ENCODE results near the gene TTLL8. TPM values are rescaled to one million over a fixed set of nuclear protein-coding genes. Genes with fewer than 3 reads are reported as not detected.

TTLL8 gene
- total RNA-seq, 1 experiment from 2014 or later, result not detected

- CTCF ChIA-PET, result no interaction called here
- Histone ChIP-seq H3K9me2 (ENCODE audit: insufficient read depth) (no peaks in the 10 kb centered on the region), H3K4me1 (ENCODE audit: control insufficient read depth in 1 of 2, insufficient read depth in 2 of 2, low read length in 2 of 2) (no peaks in the 10 kb centered on the region), H3K36me3 (ENCODE audit: control insufficient read depth in 1 of 2, insufficient read depth in 2 of 2, low read length in 2 of 2) (no peaks in the 10 kb centered on the region), H3K27me3 (ENCODE audit: insufficient read depth, low read length) (no peaks in the 10 kb centered on the region), H3K4me2 (ENCODE audit: low read length) (no peak overlapping the region), H3K9ac (ENCODE audit: low read length) (no peak overlapping the region), H3K27ac (ENCODE audit: low read depth, low read length) (no peak overlapping the region), H2AFZ (ENCODE audit: low read depth, low read length, poor library complexity, severe bottlenecking) (no peak overlapping the region), H4K20me1 (ENCODE audit: insufficient read depth) (no peaks in the 10 kb centered on the region), H3K9me3 (ENCODE audit: control insufficient read depth in 1 of 2, insufficient read depth in 1 of 2, low read depth in 1 of 2, low read length in 2 of 2) (no peaks in the 10 kb centered on the region), H3K4me3 (replicated peaks in 1 of 2; ENCODE audit: low read depth in 1 of 2, low read length in 2 of 2) (no peak overlapping the region), H3K79me2 (ENCODE audit: insufficient read depth, low read length) (no peaks in the 10 kb centered on the region)
- RAD21 ChIA-PET (ENCODE audit: low non-redundant PET in 1 of 2, low total read pairs in 2 of 2, uncharacterized antibody in 2 of 2, unreplicated experiment in 2 of 2), result no interaction called here
- DNase-seq (ENCODE audit: low read depth, low spot score), result no peak
- TF ChIP-seq RAD21 (IDR thresholded peaks at IDR 0.05; ENCODE audit: low read depth) (no peak), EGR1 (IDR thresholded peaks at IDR 0.05; ENCODE audit: low read depth) (no peak), ZFX (IDR thresholded peaks at IDR 0.05) (no peak), CBX3 (IDR thresholded peaks at IDR 0.05; ENCODE audit: low read depth) (no peak), ZNF274 (IDR thresholded peaks at IDR 0.05; ENCODE audit: low read depth, low read length) (no peak), SP1 (IDR thresholded peaks at IDR 0.05; ENCODE audit: low read depth) (no peak), MAX (IDR thresholded peaks at IDR 0.05) (no peak), ELF1 (IDR thresholded peaks at IDR 0.05; ENCODE audit: borderline replicate concordance, low read depth) (no peak), CEBPB (IDR thresholded peaks at IDR 0.05; ENCODE audit: low read depth) (no peak), POLR2AphosphoS5 (IDR thresholded peaks at IDR 0.05; ENCODE audit: low read depth, low read length) (no peak), EZH2 (IDR thresholded peaks at IDR 0.05) (no peak), JUND (IDR thresholded peaks at IDR 0.05) (no peak), POLR2A (IDR thresholded peaks at IDR 0.05; ENCODE audit: borderline replicate concordance, extremely low read depth, insufficient read depth, insufficient read length) (no peak), FOSL1 (IDR thresholded peaks at IDR 0.05; ENCODE audit: low read depth) (no peak)
- TF ChIP-seq, protein P1, sequence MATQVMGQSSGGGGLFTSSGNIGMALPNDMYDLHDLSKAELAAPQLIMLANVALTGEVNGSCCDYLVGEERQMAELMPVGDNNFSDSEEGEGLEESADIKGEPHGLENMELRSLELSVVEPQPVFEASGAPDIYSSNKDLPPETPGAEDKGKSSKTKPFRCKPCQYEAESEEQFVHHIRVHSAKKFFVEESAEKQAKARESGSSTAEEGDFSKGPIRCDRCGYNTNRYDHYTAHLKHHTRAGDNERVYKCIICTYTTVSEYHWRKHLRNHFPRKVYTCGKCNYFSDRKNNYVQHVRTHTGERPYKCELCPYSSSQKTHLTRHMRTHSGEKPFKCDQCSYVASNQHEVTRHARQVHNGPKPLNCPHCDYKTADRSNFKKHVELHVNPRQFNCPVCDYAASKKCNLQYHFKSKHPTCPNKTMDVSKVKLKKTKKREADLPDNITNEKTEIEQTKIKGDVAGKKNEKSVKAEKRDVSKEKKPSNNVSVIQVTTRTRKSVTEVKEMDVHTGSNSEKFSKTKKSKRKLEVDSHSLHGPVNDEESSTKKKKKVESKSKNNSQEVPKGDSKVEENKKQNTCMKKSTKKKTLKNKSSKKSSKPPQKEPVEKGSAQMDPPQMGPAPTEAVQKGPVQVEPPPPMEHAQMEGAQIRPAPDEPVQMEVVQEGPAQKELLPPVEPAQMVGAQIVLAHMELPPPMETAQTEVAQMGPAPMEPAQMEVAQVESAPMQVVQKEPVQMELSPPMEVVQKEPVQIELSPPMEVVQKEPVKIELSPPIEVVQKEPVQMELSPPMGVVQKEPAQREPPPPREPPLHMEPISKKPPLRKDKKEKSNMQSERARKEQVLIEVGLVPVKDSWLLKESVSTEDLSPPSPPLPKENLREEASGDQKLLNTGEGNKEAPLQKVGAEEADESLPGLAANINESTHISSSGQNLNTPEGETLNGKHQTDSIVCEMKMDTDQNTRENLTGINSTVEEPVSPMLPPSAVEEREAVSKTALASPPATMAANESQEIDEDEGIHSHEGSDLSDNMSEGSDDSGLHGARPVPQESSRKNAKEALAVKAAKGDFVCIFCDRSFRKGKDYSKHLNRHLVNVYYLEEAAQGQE (IDR thresholded peaks at IDR 0.05; ENCODE audit: low read depth), result no peak
- TF ChIP-seq, protein P2, sequence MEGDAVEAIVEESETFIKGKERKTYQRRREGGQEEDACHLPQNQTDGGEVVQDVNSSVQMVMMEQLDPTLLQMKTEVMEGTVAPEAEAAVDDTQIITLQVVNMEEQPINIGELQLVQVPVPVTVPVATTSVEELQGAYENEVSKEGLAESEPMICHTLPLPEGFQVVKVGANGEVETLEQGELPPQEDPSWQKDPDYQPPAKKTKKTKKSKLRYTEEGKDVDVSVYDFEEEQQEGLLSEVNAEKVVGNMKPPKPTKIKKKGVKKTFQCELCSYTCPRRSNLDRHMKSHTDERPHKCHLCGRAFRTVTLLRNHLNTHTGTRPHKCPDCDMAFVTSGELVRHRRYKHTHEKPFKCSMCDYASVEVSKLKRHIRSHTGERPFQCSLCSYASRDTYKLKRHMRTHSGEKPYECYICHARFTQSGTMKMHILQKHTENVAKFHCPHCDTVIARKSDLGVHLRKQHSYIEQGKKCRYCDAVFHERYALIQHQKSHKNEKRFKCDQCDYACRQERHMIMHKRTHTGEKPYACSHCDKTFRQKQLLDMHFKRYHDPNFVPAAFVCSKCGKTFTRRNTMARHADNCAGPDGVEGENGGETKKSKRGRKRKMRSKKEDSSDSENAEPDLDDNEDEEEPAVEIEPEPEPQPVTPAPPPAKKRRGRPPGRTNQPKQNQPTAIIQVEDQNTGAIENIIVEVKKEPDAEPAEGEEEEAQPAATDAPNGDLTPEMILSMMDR (IDR thresholded peaks at IDR 0.05 in 2 of 3, conservative IDR thresholded peaks at IDR 0.05 in 1 of 3; ENCODE audit: borderline replicate concordance in 1 of 3, insufficient read depth in 1 of 3, low read depth in 2 of 3, low read length in 2 of 3), result no peak
- TF ChIP-seq, protein P3, sequence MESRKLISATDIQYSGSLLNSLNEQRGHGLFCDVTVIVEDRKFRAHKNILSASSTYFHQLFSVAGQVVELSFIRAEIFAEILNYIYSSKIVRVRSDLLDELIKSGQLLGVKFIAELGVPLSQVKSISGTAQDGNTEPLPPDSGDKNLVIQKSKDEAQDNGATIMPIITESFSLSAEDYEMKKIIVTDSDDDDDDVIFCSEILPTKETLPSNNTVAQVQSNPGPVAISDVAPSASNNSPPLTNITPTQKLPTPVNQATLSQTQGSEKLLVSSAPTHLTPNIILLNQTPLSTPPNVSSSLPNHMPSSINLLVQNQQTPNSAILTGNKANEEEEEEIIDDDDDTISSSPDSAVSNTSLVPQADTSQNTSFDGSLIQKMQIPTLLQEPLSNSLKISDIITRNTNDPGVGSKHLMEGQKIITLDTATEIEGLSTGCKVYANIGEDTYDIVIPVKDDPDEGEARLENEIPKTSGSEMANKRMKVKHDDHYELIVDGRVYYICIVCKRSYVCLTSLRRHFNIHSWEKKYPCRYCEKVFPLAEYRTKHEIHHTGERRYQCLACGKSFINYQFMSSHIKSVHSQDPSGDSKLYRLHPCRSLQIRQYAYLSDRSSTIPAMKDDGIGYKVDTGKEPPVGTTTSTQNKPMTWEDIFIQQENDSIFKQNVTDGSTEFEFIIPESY (IDR thresholded peaks at IDR 0.05; ENCODE audit: extremely low read depth, insufficient replicate concordance, low read length), result no peak
- TF ChIP-seq, protein P4, sequence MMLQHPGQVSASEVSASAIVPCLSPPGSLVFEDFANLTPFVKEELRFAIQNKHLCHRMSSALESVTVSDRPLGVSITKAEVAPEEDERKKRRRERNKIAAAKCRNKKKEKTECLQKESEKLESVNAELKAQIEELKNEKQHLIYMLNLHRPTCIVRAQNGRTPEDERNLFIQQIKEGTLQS (IDR thresholded peaks at IDR 0.05), result no peak
- ATAC-seq, result no peak
- BruUV-seq (replicated peaks), result no TSS peak
- POLR2A ChIA-PET, result no interaction called here
- intact Hi-C loops (cut with micrococcal nuclease), result no loop called here
Measured at GRCh38 chr22:50056214-50056972, 1.7 kb downstream of the TTLL8 start.

Data from HCT116 (cell line).